Panc1 (cell line): ENCODE data around the gene LYST. TPM values are rescaled to one million over a fixed set of nuclear protein-coding genes. Genes with fewer than 3 reads are reported as not detected.

Source experiments
- ATAC-seq: fragments of 200-7000 bp; cut with Tn5 transposase; 2 replicates; pipeline ENCODE4 v1.9.1; 2020; ENCODE audit warnings: mild to moderate bottlenecking, moderate library complexity
- BruUV-seq: library from RNA; stranded (reverse); fragments of 400-500 nt; replicated peaks from 2 replicates; lab custom pipeline; 2021; lab: Mats Ljungman, UMichigan
- CTCF ChIA-PET: fragments of 300-600 bp; sonication (Branson Sonifier 250); formaldehyde crosslinking; loops from one replicate; lab custom pipeline; 2022; ENCODE audit warnings: antibody characterized with exemption; lab: Charles Lee
- POLR2A ChIA-PET: fragments of 300-600 bp; sonication (Branson Sonifier 250); formaldehyde crosslinking; loops from one replicate; lab custom pipeline; 2022; ENCODE audit warnings: antibody characterized with exemption; lab: Charles Lee
- DNase-seq: peaks from one replicate; pipeline ENCODE4 v3.0.0-alpha.2; 2010; ENCODE audit warnings: low read depth, low spot score
- H3K27ac ChIP-seq: 2 replicates; pipeline ENCODE4 v1.5.1; 2011; ENCODE audit warnings: mild to moderate bottlenecking, low read length, inconsistent platforms
- H3K27me3 ChIP-seq: fragments of 200-500 bp; sonication (Bioruptor generic); 2 replicates; pipeline ENCODE4 v1.6.0; 2014; ENCODE audit warnings: low read length, inconsistent platforms; ENCODE audit not compliant: control insufficient read depth, insufficient read depth
- H3K36me3 ChIP-seq: fragments of 200-500 bp; sonication (Bioruptor generic); 2 replicates; pipeline ENCODE4 v1.5.1; 2014; ENCODE audit warnings: inconsistent platforms, mild to moderate bottlenecking, low read length, moderate library complexity; ENCODE audit not compliant: control insufficient read depth, insufficient read depth
- H3K4me1 ChIP-seq: 2 replicates; pipeline ENCODE4 v1.5.1; 2011; ENCODE audit warnings: inconsistent platforms, mild to moderate bottlenecking, low read length, moderate library complexity; ENCODE audit not compliant: control insufficient read depth, insufficient read depth
- H3K4me3 ChIP-seq, 2 experiments: 2 replicates each; pipeline ENCODE4 v1.5.1; 2011 to 2012; ENCODE audit warnings: low read depth in 2 of 2, low read length in 2 of 2, mild to moderate bottlenecking in 2 of 2, inconsistent platforms in 1 of 2, moderate library complexity in 1 of 2
- H3K9me3 ChIP-seq: fragments of 200-500 bp; sonication (Bioruptor generic); 2 replicates; pipeline ENCODE4 v1.5.1; 2014; ENCODE audit warnings: low read depth, mild to moderate bottlenecking, inconsistent platforms, low read length, moderate library complexity; ENCODE audit not compliant: control insufficient read depth, insufficient read depth
- POLR2AphosphoS5 ChIP-seq: IDR thresholded peaks from 2 replicates; pipeline ENCODE4 v1.6.1; 2012; ENCODE audit warnings: mild to moderate bottlenecking, low read depth, low read length, moderate library complexity
- SIN3A ChIP-seq: IDR thresholded peaks from 2 replicates; pipeline ENCODE4 v1.6.1; 2012; ENCODE audit warnings: low read depth, mild to moderate bottlenecking, low read length, moderate library complexity, borderline replicate concordance; ENCODE audit not compliant: insufficient read depth
- TCF7L2 ChIP-seq: IDR thresholded peaks from 2 replicates; pipeline ENCODE4 v1.6.1; 2011; ENCODE audit warnings: mild to moderate bottlenecking, low read depth, low read length, inconsistent platforms
- in situ Hi-C: cut with HindIII; loops from 2 replicates; pipeline ENCODE4 v1.10.0; 2016; ENCODE audit warnings: low sequenced_read_pairs, low pct_unique_long_range_greater_than_20kb
- intact Hi-C: fragments of 100-400 bp; cut with micrococcal nuclease; formaldehyde crosslinking; loops from one replicate; pipeline ENCODE4 v1.10.0; 2022; ENCODE audit not compliant: unreplicated experiment
- total RNA-seq: library from RNA; stranded (reverse); gene quantifications from one replicate; pipeline ENCODE4 v1.2.1, GENCODE V29; 2021; ENCODE audit not compliant: unreplicated experiment
- TF ChIP-seq, protein P1 (sequence below), 2 experiments: IDR thresholded peaks; 2 replicates each; pipeline ENCODE4 v1.6.1; 2011 to 2012; ENCODE audit warnings: low read depth in 2 of 2, control low read depth in 1 of 2, low read length in 1 of 2, mild to moderate bottlenecking in 1 of 2, moderate library complexity in 1 of 2; ENCODE audit not compliant: insufficient read depth in 1 of 2
- TF ChIP-seq, protein P2 (sequence below): fragments of 450-650 bp; IDR thresholded peaks from 2 replicates; pipeline ENCODE4 v1.5.1; 2017; ENCODE audit warnings: mild to moderate bottlenecking

Gene LYST
- total RNA-seq, 1 experiment from 2014 or later = 75.2 TPM

GRCh38 chr1:235644693-235645305 is 221.9 kb downstream of the LYST start:
- Histone ChIP-seq H3K36me3 (no peaks in the 10 kb centered on the region), H3K4me3 (no peak overlapping the region), H3K4me1 (peaks cover 8% of the 10 kb centered on the region), H3K9me3 (no peaks in the 10 kb centered on the region), H3K27ac (no peak overlapping the region), H3K27me3 (no peaks in the 10 kb centered on the region)
- BruUV-seq = no TSS peak
- no peak for ATAC-seq
- intact Hi-C loops (no loop called here), in situ Hi-C loops (no loop called here)
- ChIA-PET POLR2A (no interaction called here), CTCF (no interaction called here)
- TF ChIP-seq, protein P1, sequence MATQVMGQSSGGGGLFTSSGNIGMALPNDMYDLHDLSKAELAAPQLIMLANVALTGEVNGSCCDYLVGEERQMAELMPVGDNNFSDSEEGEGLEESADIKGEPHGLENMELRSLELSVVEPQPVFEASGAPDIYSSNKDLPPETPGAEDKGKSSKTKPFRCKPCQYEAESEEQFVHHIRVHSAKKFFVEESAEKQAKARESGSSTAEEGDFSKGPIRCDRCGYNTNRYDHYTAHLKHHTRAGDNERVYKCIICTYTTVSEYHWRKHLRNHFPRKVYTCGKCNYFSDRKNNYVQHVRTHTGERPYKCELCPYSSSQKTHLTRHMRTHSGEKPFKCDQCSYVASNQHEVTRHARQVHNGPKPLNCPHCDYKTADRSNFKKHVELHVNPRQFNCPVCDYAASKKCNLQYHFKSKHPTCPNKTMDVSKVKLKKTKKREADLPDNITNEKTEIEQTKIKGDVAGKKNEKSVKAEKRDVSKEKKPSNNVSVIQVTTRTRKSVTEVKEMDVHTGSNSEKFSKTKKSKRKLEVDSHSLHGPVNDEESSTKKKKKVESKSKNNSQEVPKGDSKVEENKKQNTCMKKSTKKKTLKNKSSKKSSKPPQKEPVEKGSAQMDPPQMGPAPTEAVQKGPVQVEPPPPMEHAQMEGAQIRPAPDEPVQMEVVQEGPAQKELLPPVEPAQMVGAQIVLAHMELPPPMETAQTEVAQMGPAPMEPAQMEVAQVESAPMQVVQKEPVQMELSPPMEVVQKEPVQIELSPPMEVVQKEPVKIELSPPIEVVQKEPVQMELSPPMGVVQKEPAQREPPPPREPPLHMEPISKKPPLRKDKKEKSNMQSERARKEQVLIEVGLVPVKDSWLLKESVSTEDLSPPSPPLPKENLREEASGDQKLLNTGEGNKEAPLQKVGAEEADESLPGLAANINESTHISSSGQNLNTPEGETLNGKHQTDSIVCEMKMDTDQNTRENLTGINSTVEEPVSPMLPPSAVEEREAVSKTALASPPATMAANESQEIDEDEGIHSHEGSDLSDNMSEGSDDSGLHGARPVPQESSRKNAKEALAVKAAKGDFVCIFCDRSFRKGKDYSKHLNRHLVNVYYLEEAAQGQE (IDR thresholded peaks at IDR 0.05; ENCODE audit: insufficient read depth in 1 of 2, low read depth in 2 of 2, low read length in 1 of 2) = no peak
- TF ChIP-seq SIN3A (no peak), POLR2AphosphoS5 (no peak), TCF7L2 (no peak)
- TF ChIP-seq, protein P2, sequence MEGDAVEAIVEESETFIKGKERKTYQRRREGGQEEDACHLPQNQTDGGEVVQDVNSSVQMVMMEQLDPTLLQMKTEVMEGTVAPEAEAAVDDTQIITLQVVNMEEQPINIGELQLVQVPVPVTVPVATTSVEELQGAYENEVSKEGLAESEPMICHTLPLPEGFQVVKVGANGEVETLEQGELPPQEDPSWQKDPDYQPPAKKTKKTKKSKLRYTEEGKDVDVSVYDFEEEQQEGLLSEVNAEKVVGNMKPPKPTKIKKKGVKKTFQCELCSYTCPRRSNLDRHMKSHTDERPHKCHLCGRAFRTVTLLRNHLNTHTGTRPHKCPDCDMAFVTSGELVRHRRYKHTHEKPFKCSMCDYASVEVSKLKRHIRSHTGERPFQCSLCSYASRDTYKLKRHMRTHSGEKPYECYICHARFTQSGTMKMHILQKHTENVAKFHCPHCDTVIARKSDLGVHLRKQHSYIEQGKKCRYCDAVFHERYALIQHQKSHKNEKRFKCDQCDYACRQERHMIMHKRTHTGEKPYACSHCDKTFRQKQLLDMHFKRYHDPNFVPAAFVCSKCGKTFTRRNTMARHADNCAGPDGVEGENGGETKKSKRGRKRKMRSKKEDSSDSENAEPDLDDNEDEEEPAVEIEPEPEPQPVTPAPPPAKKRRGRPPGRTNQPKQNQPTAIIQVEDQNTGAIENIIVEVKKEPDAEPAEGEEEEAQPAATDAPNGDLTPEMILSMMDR = no peak
- no peak for DNase-seq

DNA sequence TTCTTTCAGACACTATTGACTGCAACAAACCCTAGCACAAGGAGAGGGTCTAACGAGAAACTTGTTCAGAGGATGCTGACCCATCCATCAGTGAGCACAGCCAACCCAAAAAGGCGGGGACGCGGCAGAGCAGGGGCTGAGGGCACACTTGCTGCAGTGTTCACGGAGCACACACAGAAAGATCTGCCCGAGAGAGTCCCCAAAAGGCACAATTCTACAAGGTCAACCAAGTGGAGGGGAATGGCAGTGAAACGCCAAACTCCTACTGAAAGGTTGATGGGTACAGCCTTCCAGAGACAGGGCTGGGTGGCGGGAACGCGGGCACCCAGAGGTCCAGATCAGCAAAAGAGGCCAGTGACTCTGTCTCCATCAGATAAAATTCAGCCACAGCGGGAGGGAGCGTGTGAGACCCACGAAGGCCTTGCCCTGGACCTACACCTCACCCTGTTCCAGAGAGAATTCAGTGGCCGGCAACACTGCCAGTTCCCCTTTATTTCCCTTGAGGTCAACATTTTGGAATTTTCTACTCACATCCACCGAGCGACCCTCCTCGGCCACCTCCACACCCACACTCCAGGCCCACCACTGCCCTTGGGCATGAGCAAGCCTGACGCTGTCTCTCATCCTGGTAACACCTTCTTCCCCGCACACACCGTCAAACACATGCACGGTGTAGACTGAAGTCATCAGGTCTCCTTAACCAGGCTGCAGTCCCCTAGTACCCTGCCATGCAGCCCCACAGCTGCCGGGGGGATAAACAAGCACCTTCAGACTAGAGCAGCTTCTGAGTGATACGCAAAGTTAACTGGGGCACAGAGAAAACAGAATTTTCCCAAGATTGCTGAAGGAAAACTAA is 222.6 kb downstream of the LYST start:
- TF ChIP-seq POLR2AphosphoS5 = no peak
- TF ChIP-seq, protein P2 = no peak
- TF ChIP-seq TCF7L2 = no peak
- no peak for TF ChIP-seq SIN3A
- TF ChIP-seq, protein P1 (IDR thresholded peaks at IDR 0.05; ENCODE audit: insufficient read depth in 1 of 2, low read depth in 2 of 2, low read length in 1 of 2) = no peak
- POLR2A ChIA-PET = no interaction called here
- in situ Hi-C loops = no loop called here
- no peak overlapping the region for H3K27ac ChIP-seq
- peaks cover 8% of the 10 kb centered on the region for H3K4me1 ChIP-seq
- intact Hi-C loops = no loop called here
- H3K9me3 ChIP-seq = no peaks in the 10 kb centered on the region
- no TSS peak for BruUV-seq
- CTCF ChIA-PET = no interaction called here
- no peaks in the 10 kb centered on the region for H3K27me3 ChIP-seq
- DNase-seq (no peak), ATAC-seq (no peak)
- no peak overlapping the region for H3K4me3 ChIP-seq
- H3K36me3 ChIP-seq = no peaks in the 10 kb centered on the region
